NAMALWA (cell line): ENCODE data around the gene ZNF620.
"Not testable (repeated sequence)": the region's sequence is repeated elsewhere in the genome, so short reads cannot be mapped to it uniquely, and the experiment has no call there.

Experiments
- DNase-seq: peaks from one replicate; pipeline ENCODE4 v3.0.0-alpha.2; 2015; ENCODE audit warnings: low spot score

Gene ZNF620

GRCh38 chr3:40502034-40502433 lies 3.8 kb upstream of the ZNF620 start:
- no peak for DNase-seq

GRCh38 chr3:40504636-40505430 lies 1.0 kb upstream of the ZNF620 start:
- DNase-seq = no peak

DNA sequence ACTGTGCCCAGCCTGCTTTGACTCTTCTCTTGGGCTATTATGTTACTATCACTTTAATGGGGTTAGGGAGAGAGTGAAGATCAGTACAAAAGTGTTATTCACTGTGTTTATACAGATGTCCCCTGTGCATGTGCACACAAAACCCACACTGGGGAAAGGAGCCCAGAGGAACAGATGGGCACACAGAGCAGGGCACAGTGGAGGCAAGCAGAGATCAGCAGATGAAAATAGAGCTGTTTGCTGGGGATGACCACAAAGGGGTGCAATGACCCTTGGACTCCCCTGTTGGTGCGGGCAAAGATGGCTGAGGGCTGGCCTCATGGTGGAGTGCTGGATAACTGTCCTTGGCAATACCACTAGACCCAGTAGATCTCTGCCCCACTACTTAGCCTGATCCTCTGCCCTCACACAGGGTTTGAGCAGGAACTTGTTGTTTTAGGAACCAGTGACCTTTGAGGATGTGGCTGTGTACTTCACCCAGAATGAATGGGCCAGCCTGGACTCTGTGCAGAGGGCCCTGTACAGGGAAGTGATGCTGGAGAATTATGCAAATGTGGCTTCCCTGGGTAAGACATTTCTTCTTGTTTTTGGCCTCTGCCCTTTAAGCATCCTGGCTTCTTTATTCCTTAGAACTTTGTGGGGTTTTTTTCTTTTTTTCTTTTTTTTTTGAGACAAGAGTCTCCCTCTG lies 5.3 kb downstream of the ZNF620 start:
- DNase-seq = no peak

DNA sequence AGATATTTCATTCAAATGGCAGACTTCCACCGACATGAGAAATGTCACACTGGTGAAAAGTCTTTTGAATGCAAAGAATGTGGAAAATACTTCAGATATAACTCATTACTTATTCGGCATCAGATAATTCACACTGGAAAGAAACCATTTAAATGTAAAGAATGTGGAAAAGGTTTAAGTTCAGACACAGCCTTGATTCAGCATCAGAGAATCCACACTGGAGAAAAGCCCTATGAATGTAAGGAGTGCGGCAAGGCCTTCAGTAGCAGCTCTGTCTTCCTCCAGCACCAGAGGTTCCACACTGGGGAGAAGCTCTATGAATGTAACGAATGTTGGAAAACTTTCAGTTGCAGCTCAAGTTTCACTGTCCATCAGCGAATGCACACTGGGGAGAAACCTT lies 10.4 kb downstream of the ZNF620 start:
- DNase-seq = no peak

- no peak for DNase-seq
These were observed 12.2 kb downstream of the ZNF620 start for GRCh38 chr3:40518067-40518466.

DNA sequence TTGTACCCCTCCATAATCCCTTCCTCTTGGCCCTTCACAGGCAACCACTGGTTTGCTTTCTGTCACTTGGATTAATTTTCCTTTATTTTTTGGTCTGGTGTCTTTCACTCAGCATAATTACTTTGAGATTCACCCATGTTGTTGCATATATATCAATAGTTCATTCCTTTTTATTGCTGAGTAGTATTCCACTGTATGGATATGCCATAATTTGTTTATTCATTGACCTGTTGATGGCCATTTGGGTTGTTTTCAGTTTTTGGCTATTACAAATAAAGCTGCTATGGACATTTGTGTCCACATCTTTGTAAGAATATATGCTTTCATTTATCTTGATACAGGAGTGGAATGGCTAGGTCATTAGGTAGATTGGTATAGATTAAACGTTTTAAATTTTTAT lies 13.0 kb downstream of the ZNF620 start:
- no peak for DNase-seq

DNA sequence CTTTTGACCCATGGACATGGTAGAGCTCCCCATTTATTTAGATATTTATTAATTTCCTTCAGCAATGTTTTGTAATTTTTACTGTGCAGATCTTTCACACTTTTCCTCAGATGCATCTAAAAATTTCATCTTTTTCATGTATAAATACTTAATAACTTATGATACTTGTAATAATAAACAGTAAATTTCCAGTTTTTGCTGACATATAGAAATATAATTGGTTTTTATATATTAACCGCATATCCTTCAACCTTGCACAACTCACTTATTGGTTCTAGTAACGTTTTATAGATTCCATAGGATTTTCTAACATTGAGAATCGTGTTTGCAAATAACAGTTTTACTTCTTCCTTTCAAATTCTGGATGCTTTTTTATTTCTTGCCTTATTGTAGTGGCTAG lies 15.4 kb downstream of the ZNF620 start:
- DNase-seq = no peak

- DNase-seq = no peak
These were observed 17.9 kb downstream of the ZNF620 start for GRCh38 chr3:40523781-40524180.

- DNase-seq = no peak
These were observed 18.4 kb downstream of the ZNF620 start for GRCh38 chr3:40524222-40524567.

- DNase-seq = peak; percentile 81
These were observed 18.9 kb downstream of the ZNF620 start, which contains the start of gene ZNF621 for GRCh38 chr3:40524568-40525285. Gene ZNF621, plus strand, starts transcription at chr3:40524960. Its CDS starts 881 bp downstream, at chr3:40525841.

DNA sequence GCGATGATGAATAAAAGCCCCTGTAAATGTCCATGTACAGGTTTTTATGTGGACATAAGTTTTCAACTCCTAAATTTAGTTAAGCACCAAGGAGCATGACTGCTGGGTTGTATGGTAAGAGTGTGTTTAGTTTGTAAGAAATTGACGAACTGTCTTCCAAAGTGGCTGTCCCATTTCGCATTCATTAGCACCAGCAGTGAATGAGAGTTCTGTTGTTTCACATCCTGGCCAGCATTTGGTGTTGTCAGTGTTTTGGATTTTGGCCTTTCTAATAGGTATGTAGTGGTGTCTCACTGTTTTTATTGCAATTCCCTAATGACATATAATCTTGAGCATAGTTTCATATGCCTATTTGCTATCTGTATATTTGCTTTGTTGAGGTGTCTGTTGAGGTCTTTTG lies 22.6 kb downstream of the ZNF620 start:
- no peak for DNase-seq

GRCh38 chr3:40532252-40532651 lies 26.4 kb downstream of the ZNF620 start:
- no peak for DNase-seq

GRCh38 chr3:40534283-40534682 lies 28.4 kb downstream of the ZNF620 start:
- no peak for DNase-seq

DNA sequence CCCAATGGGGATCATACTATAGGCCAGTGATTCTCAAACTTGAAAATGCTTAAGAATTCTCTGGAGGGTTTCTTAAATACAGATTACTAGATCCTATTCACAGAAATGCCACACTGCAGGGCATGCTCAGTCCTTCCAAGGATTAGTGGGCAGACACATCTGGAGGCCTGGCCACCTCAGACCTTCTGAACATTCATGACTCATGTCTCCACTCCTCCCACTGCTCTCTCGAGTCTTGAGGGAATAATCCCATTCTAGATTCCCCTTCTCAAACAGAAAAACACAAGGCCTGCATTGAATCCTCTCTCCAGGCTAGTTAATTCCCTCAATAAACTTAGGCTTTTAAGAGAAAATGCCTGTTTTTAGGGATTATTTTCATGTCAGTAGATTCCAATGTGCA lies 41.0 kb downstream of the ZNF620 start:
- DNase-seq = no peak

DNA sequence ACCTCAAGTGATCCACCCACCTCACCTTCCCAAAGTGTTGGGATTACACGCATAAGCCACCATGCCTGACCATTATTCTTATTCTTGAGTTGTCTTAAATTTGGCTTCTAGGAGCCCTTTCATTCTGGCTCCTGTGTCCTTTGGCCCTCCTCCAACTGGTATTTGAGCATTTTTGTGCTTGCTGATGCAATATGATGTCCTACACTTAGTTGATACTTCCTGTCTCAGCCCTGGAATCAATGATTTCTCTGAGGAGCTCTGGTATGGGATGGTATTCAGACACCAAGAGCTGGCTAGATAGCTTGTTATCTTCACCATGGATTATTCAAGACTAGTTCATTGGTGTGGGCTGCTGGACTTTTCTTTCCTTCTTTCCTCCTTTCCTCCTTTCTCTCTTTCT lies 44.3 kb downstream of the ZNF620 start:
- no peak for DNase-seq

- DNase-seq = no peak
These were observed 51.8 kb downstream of the ZNF620 start for GRCh38 chr3:40557575-40558161.

DNA sequence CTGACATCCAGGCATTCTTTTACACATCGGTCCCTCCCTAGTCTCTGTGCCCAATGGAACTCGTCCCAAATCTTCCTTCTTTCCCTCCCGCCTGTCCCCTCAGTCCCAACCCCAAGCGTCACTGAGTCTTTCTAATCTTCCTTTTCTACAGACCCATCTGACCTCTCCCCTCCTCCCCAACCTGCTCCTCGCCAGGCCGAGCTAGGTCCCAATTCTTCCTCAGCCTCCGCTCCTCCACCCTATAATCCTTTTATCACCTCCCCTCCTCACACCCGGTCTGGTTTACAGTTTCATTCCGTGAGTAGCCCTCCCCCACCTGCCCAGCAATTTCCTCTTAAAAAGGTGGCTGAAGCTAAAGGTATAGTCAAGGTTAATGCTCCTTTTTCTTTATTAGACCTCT lies 56.6 kb downstream of the ZNF620 start:
- not testable (repeated sequence) for DNase-seq

DNA sequence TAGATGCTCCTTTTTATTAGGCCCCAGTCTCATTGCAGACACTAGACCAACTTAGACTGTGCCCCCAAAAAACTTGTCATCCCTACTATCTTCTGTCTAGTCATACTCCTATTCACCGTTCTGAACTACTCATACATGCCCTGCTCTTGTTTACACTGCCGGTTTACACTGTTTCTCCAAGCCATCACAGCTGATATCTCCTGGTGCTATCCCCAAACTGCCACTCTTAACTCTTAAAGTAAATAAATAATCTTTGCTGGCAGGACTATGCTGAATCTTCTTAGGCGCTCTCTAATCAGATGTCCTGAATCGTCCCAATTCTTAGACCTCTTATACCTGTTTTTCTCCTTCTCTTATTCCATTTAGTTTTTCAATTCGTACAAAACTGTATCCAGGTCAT lies 59.8 kb downstream of the ZNF620 start:
- DNase-seq = not testable (repeated sequence)

- DNase-seq = no peak
These were observed 60.9 kb downstream of the ZNF620 start for GRCh38 chr3:40566694-40567093.
